ENCODE data around the gene CLMP. TPM values are rescaled to one million over a fixed set of nuclear protein-coding genes. Genes with fewer than 3 reads are reported as not detected.

The CLMP gene, protein sequence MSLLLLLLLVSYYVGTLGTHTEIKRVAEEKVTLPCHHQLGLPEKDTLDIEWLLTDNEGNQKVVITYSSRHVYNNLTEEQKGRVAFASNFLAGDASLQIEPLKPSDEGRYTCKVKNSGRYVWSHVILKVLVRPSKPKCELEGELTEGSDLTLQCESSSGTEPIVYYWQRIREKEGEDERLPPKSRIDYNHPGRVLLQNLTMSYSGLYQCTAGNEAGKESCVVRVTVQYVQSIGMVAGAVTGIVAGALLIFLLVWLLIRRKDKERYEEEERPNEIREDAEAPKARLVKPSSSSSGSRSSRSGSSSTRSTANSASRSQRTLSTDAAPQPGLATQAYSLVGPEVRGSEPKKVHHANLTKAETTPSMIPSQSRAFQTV
- total RNA-seq, result under 1 TPM; 0.50 to 0.55 TPM
- under 1 TPM; 0.41 to 0.97 TPM for polyA plus RNA-seq

DNA sequence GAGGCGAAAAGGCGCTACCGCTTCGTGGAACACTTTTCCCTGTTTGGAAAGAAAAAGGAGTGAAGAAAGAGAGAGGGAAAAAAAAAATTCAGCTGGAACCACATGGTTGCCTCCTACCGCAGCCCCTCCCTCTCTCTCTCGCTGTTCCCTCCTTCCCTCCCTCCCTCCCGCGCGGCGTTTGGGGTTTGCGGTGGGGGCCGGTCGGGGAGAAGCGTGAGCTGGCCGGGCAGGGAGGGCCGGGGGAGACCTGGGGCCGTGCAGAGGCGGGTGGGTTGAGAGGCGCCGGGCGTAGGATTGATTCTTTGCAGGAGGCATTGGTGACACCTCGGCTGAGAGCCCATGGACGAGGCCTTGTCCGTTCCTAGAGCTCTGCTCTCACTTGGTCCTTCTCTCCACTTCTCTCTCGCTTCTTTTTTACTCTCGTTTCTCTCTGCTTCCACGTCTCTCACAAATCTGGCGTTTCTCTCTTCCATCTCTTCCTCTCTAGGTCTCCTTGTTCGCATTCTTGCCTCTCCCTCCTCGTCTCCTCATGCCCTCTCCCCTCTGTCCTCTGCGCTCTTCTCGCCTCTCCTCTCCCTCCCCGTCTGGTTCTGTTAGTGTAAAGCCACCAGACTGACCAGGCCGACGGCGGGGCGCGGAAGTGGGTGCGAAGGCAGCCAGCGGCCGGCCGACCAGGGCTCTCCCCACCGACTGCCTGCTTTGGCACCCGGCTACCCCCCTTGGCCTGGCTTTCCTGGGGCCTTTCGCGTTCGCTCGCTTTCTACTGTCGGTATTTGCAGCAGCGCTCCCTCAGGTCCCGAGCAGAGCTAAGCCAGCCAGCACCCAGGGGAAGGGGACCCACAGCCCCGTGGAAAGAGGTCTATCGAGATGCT, at the start of gene CLMP:
Gene CLMP (minus strand): TSS at position 61 of the 872 bp plus-strand sequence. CDS start 308 bp downstream, outside the sequence.
- Mint-ChIP-seq H3K27me3 (peaks cover 49 to 57% of the 10 kb centered on the region in 2 donors), H3K9me3 (no peaks in the 10 kb centered on the region), H3K27ac (peak within 1 kb of the TSS in 3 of 7 donors; percentile 3 to 26 (median 20)), H3K36me3 (no peaks in the 10 kb centered on the region), H3K4me1 (peaks cover 15 to 25% (median 18%) of the 10 kb centered on the region in 4 donors), H3K4me3 (peak within 1 kb of the TSS; percentile 72 to 91 (median 82))
- Histone ChIP-seq H3K4me3 (ENCODE audit: low read length in 2 of 2) (no peak within 1 kb of the TSS), H3K27ac (ENCODE audit: low read depth, low read length) (no peak within 1 kb of the TSS), H3K4me1 (ENCODE audit: insufficient read depth, low read length) (peaks cover 18% of the 10 kb centered on the region), H3K27me3 (ENCODE audit: insufficient read depth, low read length) (peaks cover 22% of the 10 kb centered on the region), H3K9me3 (ENCODE audit: control insufficient read depth in 1 of 2, low read length in 2 of 2) (no peaks in the 10 kb centered on the region), H3K36me3 (ENCODE audit: insufficient read depth, low read length) (no peaks in the 10 kb centered on the region)
- intact Hi-C loops (cut with micrococcal nuclease), result no loop called here
- POLR2A ChIA-PET (ENCODE audit: partially characterized antibody), result no interaction called here
- CTCF ChIA-PET (ENCODE audit: partially characterized antibody), result no interaction called here
- DNase-seq, result no peak

DNA sequence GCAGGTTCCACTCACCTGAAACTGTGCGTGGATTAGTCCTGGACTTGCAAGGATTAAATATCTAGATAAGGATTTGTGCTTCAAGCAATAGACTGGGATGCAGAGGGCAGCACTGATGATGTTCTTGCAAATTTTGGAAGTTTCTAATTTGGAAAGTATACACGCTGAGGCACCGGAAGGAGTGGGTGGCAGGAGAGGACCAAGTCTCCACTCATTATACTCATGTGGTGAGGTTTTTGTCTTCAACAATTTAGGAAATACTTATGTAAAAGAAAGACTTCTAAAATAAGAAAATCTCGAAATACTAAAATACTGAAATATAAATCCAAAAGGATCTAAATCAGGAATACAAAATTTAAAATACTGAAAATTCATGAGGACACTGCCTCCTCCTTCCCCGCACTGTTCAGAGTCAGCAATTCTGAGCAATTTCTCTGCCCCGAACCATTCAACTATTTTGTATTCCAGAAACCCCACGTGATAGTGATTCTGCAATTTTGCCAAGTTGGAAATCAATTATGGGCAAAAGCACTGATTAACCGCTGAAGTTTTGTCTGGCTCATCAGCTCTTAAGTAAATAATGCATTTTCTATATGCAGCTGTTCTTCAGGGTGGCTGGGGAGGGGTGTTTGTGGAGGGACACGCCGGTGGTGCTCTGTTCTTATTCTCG, 47.0 kb upstream of the CLMP start:
- H3K9me3 Mint-ChIP-seq, result no peaks in the 10 kb centered on the region
- no peak overlapping the region for H3K27ac ChIP-seq (ENCODE audit: low read depth, low read length)
- no peak overlapping the region for H3K4me3 Mint-ChIP-seq
- H3K4me1 ChIP-seq (ENCODE audit: insufficient read depth, low read length), result no peaks in the 10 kb centered on the region
- H3K36me3 Mint-ChIP-seq, result no peaks in the 10 kb centered on the region
- H3K4me1 Mint-ChIP-seq, result peaks cover 1 to 2% (median 2%) of the 10 kb centered on the region in 4 donors
- no peak overlapping the region for H3K27ac Mint-ChIP-seq
- H3K9me3 ChIP-seq (ENCODE audit: control insufficient read depth in 1 of 2, low read length in 2 of 2), result no peaks in the 10 kb centered on the region
- H3K27me3 ChIP-seq (ENCODE audit: insufficient read depth, low read length), result no peaks in the 10 kb centered on the region
- CTCF ChIA-PET (ENCODE audit: partially characterized antibody), result no interaction called here
- intact Hi-C loops (cut with micrococcal nuclease), result no loop called here
- no peaks in the 10 kb centered on the region for H3K36me3 ChIP-seq (ENCODE audit: insufficient read depth, low read length)
- POLR2A ChIA-PET (ENCODE audit: partially characterized antibody), result no interaction called here
- DNase-seq, result no peak
- H3K4me3 ChIP-seq (ENCODE audit: low read length in 2 of 2), result no peak overlapping the region
- H3K27me3 Mint-ChIP-seq, result peaks cover 2 to 7% of the 10 kb centered on the region in 2 donors

DNA sequence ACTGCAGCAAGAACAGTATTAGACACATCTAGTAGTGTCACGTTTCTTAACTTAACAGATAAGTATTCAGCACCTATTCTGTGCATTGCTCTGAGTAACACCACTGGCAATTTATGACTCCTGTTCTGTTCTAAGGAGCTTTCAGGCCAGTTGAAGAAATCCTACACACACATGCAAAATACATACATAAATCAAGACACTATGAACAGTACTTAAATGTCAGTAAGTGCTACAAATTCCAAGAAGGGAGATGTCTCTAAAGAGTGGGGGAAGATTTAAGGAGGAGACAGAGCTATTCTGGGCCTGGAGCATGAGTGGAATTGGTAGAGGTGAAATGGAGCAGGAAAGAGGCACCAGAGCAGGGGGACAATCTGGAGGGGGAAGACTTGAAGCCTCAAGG, 46.2 kb upstream of the CLMP start:
- no peaks in the 10 kb centered on the region for H3K9me3 ChIP-seq (ENCODE audit: control insufficient read depth in 1 of 2, low read length in 2 of 2)
- H3K9me3 Mint-ChIP-seq, result no peaks in the 10 kb centered on the region
- no peak overlapping the region for H3K4me3 Mint-ChIP-seq
- no peaks in the 10 kb centered on the region for H3K36me3 ChIP-seq (ENCODE audit: insufficient read depth, low read length)
- peaks cover 0 to 2% (median 0%) of the 10 kb centered on the region in 4 donors for H3K4me1 Mint-ChIP-seq
- H3K4me1 ChIP-seq (ENCODE audit: insufficient read depth, low read length), result no peaks in the 10 kb centered on the region
- no peak for DNase-seq
- H3K27me3 ChIP-seq (ENCODE audit: insufficient read depth, low read length), result no peaks in the 10 kb centered on the region
- H3K4me3 ChIP-seq (ENCODE audit: low read length in 2 of 2), result no peak overlapping the region
- H3K27ac ChIP-seq (ENCODE audit: low read depth, low read length), result no peak overlapping the region
- ChIA-PET CTCF (ENCODE audit: partially characterized antibody) (no interaction called here), POLR2A (ENCODE audit: partially characterized antibody) (no interaction called here)
- peaks cover 0 to 6% of the 10 kb centered on the region in 2 donors for H3K27me3 Mint-ChIP-seq
- no peaks in the 10 kb centered on the region for H3K36me3 Mint-ChIP-seq
- H3K27ac Mint-ChIP-seq, result no peak overlapping the region
- intact Hi-C loops (cut with micrococcal nuclease), result no loop called here

DNA sequence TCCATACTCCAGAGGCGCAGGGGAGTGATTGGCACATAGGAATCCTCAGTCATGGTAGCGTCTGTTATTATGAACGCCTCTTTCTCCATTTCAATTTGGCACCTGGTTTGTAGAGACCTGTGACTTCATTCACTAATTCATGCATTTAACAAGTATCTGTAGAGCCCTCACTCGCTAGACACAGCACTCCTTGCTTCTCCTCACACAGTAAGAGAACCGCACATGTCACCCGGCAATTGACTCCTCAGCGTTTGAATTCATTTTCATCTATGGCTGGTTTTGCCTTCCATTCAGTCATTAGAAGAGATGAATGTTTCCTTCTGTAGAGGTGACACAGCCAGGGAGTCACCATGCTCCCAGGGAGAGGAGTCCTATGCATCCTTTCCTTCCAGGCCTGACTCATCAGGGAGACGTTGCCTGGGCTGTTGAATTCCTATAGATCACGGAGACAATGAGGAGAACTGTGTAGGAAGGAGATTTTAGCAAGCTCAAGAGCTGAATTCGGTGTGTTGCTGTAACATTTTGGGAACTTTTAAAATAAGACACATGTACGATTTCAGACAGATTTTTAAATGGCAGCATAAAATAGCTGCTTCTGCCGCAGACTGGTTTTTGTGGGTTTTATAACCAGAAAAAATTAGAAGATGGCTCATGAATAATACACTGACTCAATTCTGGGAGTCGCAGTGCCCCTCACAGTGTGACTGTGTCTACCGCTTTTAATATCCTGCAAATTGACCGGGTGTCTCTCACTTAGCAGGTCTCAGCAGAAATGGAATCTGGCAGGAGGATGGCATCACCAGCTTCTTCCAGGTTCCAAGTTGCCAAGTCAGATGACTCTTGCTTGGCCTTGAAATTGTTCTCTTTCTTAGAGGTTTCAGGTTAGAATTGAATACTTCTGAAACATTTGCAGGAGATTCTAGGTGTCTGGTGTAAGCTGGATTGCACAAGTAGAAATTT, 44.4 kb upstream of the CLMP start:
- Histone ChIP-seq H3K9me3 (ENCODE audit: control insufficient read depth in 1 of 2, low read length in 2 of 2) (no peaks in the 10 kb centered on the region), H3K27ac (ENCODE audit: low read depth, low read length) (no peak overlapping the region), H3K4me1 (ENCODE audit: insufficient read depth, low read length) (no peaks in the 10 kb centered on the region), H3K27me3 (ENCODE audit: insufficient read depth, low read length) (no peaks in the 10 kb centered on the region), H3K36me3 (ENCODE audit: insufficient read depth, low read length) (no peaks in the 10 kb centered on the region), H3K4me3 (ENCODE audit: low read length in 2 of 2) (no peak overlapping the region)
- no peak overlapping the region for H3K27ac Mint-ChIP-seq
- CTCF ChIA-PET (ENCODE audit: partially characterized antibody), result interaction anchor here (1.0 to 3.0 kb wide), 3 partner anchors 8 to 135 kb away, joined by 3 to 22 read pairs (median 4); no protein-coding TSS in a partner anchor
- DNase-seq, result no peak
- POLR2A ChIA-PET (ENCODE audit: partially characterized antibody), result no interaction called here
- H3K9me3 Mint-ChIP-seq, result peaks cover 0 to 2% (median 0%) of the 10 kb centered on the region in 8 donors
- no peak overlapping the region for H3K4me3 Mint-ChIP-seq
- intact Hi-C loops (cut with micrococcal nuclease), result no loop called here
- H3K27me3 Mint-ChIP-seq, result peaks cover 0 to 6% of the 10 kb centered on the region in 2 donors
- no peaks in the 10 kb centered on the region for H3K36me3 Mint-ChIP-seq
- H3K4me1 Mint-ChIP-seq, result peaks cover 0 to 6% (median 1%) of the 10 kb centered on the region in 4 donors

DNA sequence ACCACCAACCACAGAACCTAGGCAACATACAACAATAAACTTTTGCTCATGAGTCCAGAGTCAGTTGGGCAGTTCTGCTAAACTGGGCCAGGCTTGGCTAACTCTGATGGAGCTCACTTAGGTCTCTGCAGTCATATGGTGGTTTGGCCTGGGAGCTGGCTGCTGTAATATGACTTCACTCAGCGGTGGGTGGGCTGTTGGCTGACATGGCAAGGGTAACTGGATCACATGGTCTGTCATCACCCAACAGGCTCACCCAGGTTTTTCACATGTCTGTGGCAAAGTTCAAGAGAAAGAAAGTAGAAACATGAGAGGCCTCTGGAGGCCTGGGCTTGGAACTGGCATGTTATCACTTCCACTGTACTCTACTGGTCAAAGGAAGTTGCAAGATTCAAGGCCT, 43.2 kb upstream of the CLMP start:
- no peaks in the 10 kb centered on the region for H3K27me3 ChIP-seq (ENCODE audit: insufficient read depth, low read length)
- ChIA-PET CTCF (ENCODE audit: partially characterized antibody) (interaction anchor here (3.0 kb wide), 1 partner anchor 9 kb away, joined by 22 read pairs; no protein-coding TSS in a partner anchor), POLR2A (ENCODE audit: partially characterized antibody) (no interaction called here)
- H3K4me1 Mint-ChIP-seq, result peaks cover 8 to 10% (median 8%) of the 10 kb centered on the region in 4 donors
- H3K4me3 Mint-ChIP-seq, result no peak overlapping the region
- H3K4me3 ChIP-seq (ENCODE audit: low read length in 2 of 2), result no peak overlapping the region
- peaks cover 7% of the 10 kb centered on the region for H3K4me1 ChIP-seq (ENCODE audit: insufficient read depth, low read length)
- H3K36me3 ChIP-seq (ENCODE audit: insufficient read depth, low read length), result no peaks in the 10 kb centered on the region
- intact Hi-C loops (cut with micrococcal nuclease), result no loop called here
- no peak for DNase-seq
- no peaks in the 10 kb centered on the region for H3K36me3 Mint-ChIP-seq
- peaks cover 0 to 4% (median 0%) of the 10 kb centered on the region in 8 donors for H3K9me3 Mint-ChIP-seq
- H3K27ac ChIP-seq (ENCODE audit: low read depth, low read length), result no peak overlapping the region
- no peaks in the 10 kb centered on the region for H3K9me3 ChIP-seq (ENCODE audit: control insufficient read depth in 1 of 2, low read length in 2 of 2)
- no peak overlapping the region for H3K27ac Mint-ChIP-seq
- peaks cover 0 to 2% of the 10 kb centered on the region in 2 donors for H3K27me3 Mint-ChIP-seq

DNA sequence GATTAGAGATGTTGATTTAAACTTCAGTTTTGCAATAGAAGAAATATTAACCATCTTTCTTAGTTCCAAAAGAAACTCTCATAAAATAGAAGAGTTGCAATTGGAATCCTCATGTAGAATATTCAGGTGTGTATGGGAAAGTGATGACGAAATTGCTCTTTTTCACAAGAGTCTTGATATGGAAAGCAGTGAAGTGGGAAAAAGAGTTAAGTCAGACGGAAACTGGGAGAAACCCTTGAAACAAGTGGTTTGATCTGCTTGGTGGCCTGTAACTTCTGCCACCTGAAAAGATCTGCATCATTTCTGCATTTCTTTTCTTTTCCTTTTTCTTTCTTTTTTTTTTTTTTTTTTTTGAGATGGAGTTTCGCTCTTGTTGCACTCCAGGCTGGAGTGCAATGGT, 41.8 kb upstream of the CLMP start:
- H3K36me3 Mint-ChIP-seq, result no peaks in the 10 kb centered on the region
- no peaks in the 10 kb centered on the region for H3K9me3 ChIP-seq (ENCODE audit: control insufficient read depth in 1 of 2, low read length in 2 of 2)
- ChIA-PET CTCF (ENCODE audit: partially characterized antibody) (interaction anchor here (0.9 to 3.0 kb wide), 3 partner anchors 8 to 25 kb away, joined by 3 to 22 read pairs (median 4); no protein-coding TSS in a partner anchor), POLR2A (ENCODE audit: partially characterized antibody) (no interaction called here)
- H3K4me1 Mint-ChIP-seq, result peaks cover 17 to 18% (median 17%) of the 10 kb centered on the region in 4 donors
- peaks cover 14% of the 10 kb centered on the region for H3K4me1 ChIP-seq (ENCODE audit: insufficient read depth, low read length)
- H3K4me3 Mint-ChIP-seq, result no peak overlapping the region
- H3K27me3 Mint-ChIP-seq, result no peaks in the 10 kb centered on the region
- H3K27me3 ChIP-seq (ENCODE audit: insufficient read depth, low read length), result no peaks in the 10 kb centered on the region
- intact Hi-C loops (cut with micrococcal nuclease), result no loop called here
- no peaks in the 10 kb centered on the region for H3K36me3 ChIP-seq (ENCODE audit: insufficient read depth, low read length)
- no peak overlapping the region for H3K4me3 ChIP-seq (ENCODE audit: low read length in 2 of 2)
- DNase-seq, result no peak
- peaks cover 0 to 4% (median 0%) of the 10 kb centered on the region in 8 donors for H3K9me3 Mint-ChIP-seq
- H3K27ac Mint-ChIP-seq, result no peak overlapping the region
- H3K27ac ChIP-seq (ENCODE audit: low read depth, low read length), result no peak overlapping the region

All from CD4-positive, alpha-beta memory T cell (primary cell).